ENCODE results near the gene SNX33. TPM values are rescaled to one million over a fixed set of nuclear protein-coding genes. Genes with fewer than 3 reads are reported as not detected.

Gene SNX33
- total RNA-seq, 2 donors from 2014 or later = 18.9 to 23.2 TPM

GRCh38 chr15:75636026-75636425 is 11.7 kb upstream of the SNX33 start:
- 94 to 100% methylated on average over 3 to 6 of the region's 6 CpGs for WGBS, 2 experiments (ENCODE audit: insufficient coverage in 1 of 2, insufficient read length in 1 of 2)
- H3K27ac Mint-ChIP-seq = no peak overlapping the region
- no peaks in the 10 kb centered on the region for H3K9me3 ChIP-seq (ENCODE audit: control insufficient read depth, low read length)

DNA sequence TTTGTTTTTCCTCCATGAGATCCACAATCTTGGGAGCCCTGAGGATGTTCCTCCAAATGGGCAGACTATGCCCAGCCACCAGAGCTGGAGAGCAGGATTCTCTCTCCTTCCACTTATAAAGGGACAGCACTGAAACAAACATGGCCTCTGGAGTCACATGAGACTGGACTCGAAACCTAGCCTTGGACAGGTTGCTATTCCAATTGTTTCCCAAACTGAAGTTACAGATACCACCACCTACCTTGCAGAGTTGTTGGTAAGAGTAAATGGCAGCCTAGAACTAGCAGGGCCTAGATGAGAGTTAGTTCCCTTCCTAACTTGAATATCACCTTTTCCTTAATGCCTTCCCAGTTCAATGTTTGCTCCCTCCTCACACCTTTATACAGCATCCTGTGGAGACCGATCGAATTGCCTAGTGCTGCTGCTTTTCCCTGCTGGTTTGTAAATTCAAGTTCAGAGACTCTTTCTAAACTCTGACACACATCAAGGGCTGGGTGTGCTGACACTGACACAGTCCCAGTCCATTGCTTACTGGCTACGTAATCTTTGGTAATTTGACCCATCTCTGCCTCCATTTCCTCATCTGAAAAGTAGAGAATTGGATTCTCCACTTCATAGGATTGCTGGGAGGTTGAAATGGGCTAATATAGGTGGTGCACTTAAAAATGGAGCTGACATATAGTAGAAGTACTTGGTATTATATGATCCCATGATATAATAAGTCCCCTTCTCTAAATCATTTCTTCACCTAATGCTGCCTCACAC is 10.3 kb upstream of the SNX33 start:
- TF ChIP-seq, protein P1, sequence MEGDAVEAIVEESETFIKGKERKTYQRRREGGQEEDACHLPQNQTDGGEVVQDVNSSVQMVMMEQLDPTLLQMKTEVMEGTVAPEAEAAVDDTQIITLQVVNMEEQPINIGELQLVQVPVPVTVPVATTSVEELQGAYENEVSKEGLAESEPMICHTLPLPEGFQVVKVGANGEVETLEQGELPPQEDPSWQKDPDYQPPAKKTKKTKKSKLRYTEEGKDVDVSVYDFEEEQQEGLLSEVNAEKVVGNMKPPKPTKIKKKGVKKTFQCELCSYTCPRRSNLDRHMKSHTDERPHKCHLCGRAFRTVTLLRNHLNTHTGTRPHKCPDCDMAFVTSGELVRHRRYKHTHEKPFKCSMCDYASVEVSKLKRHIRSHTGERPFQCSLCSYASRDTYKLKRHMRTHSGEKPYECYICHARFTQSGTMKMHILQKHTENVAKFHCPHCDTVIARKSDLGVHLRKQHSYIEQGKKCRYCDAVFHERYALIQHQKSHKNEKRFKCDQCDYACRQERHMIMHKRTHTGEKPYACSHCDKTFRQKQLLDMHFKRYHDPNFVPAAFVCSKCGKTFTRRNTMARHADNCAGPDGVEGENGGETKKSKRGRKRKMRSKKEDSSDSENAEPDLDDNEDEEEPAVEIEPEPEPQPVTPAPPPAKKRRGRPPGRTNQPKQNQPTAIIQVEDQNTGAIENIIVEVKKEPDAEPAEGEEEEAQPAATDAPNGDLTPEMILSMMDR (conservative IDR thresholded peaks at IDR 0.05) = no peak
- no peak overlapping the region for H3K27ac ChIP-seq (ENCODE audit: low read depth, low read length)
- H3K4me3 Mint-ChIP-seq = peak overlapping the region; percentile 14
- H3K36me3 Mint-ChIP-seq (ENCODE audit: low read depth) = no peaks in the 10 kb centered on the region
- peak overlapping the region; percentile 62 for H3K27ac Mint-ChIP-seq
- H3K4me3 ChIP-seq (ENCODE audit: low read length) = peak overlapping the region; percentile 89
- H3K9ac ChIP-seq (ENCODE audit: extremely low read depth, low read length, poor library complexity, severe bottlenecking) = no peak overlapping the region
- peaks cover 22% of the 10 kb centered on the region for H3K4me1 Mint-ChIP-seq
- peak; percentile 48 for DNase-seq
- H3K27me3 ChIP-seq (ENCODE audit: control insufficient read depth, insufficient read depth, low read length, poor library complexity, severe bottlenecking) = no peaks in the 10 kb centered on the region
- peaks cover 5% of the 10 kb centered on the region for H3K4me1 ChIP-seq (ENCODE audit: control insufficient read depth, insufficient read depth, low read length)
- no peaks in the 10 kb centered on the region for H3K36me3 ChIP-seq (ENCODE audit: control insufficient read depth, insufficient read depth, low read length)
- H3K9me3 ChIP-seq (ENCODE audit: control insufficient read depth, low read length) = no peaks in the 10 kb centered on the region
- WGBS, 2 experiments (ENCODE audit: insufficient coverage in 1 of 2, insufficient read length in 1 of 2) = 66 to 85% methylated on average over 4 of the region's 4 CpGs
- H3K9me3 Mint-ChIP-seq = no peaks in the 10 kb centered on the region
- H3K27me3 Mint-ChIP-seq (ENCODE audit: insufficient read depth) = no peaks in the 10 kb centered on the region

More at GRCh38 chr15:75636026-75636425, 11.7 kb upstream of the SNX33 start:
- Histone ChIP-seq H3K36me3 (ENCODE audit: control insufficient read depth, insufficient read depth, low read length) (no peaks in the 10 kb centered on the region), H3K9ac (ENCODE audit: extremely low read depth, low read length, poor library complexity, severe bottlenecking) (no peak overlapping the region), H3K4me1 (ENCODE audit: control insufficient read depth, insufficient read depth, low read length) (peaks cover 5% of the 10 kb centered on the region), H3K27me3 (ENCODE audit: control insufficient read depth, insufficient read depth, low read length, poor library complexity, severe bottlenecking) (no peaks in the 10 kb centered on the region), H3K4me3 (ENCODE audit: low read length) (no peak overlapping the region), H3K27ac (ENCODE audit: low read depth, low read length) (no peak overlapping the region)
- no peaks in the 10 kb centered on the region for H3K36me3 Mint-ChIP-seq (ENCODE audit: low read depth)
- H3K4me3 Mint-ChIP-seq = no peak overlapping the region
- DNase-seq = no peak
- no peaks in the 10 kb centered on the region for H3K9me3 Mint-ChIP-seq
- TF ChIP-seq, protein P1 (conservative IDR thresholded peaks at IDR 0.05) = no peak
- no peaks in the 10 kb centered on the region for H3K27me3 Mint-ChIP-seq (ENCODE audit: insufficient read depth)
- peaks cover 21% of the 10 kb centered on the region for H3K4me1 Mint-ChIP-seq

DNA sequence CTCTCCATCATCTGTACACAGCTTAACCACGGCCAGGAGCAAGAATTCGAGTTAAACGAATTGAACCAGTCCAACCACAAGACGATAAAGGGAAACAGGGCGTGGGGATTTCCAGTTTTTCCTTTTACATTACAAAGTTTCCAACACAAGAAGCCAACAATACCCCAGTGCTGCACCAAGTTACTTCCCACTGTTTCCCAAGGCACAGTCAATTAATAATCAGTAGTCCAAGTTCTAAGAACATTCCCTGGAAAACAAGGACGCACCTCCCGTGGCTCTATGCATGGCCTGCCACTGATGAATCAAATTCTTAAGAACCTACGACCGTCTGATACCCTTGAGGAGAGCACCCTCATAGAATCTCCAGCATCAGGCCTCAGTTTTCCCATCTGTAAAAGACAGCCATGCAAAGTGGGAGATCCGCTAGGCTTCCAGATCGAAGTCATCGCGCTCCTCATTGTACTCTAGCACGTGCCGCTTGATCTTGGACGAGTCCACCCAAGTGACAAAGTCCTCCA is 8.5 kb upstream of the SNX33 start:
- H3K27me3 Mint-ChIP-seq (ENCODE audit: insufficient read depth) = peaks cover under 1% of the 10 kb centered on the region
- peak; percentile 43 for DNase-seq
- TF ChIP-seq, protein P1 (conservative IDR thresholded peaks at IDR 0.05) = no peak
- H3K27me3 ChIP-seq (ENCODE audit: control insufficient read depth, insufficient read depth, low read length, poor library complexity, severe bottlenecking) = no peaks in the 10 kb centered on the region
- no peaks in the 10 kb centered on the region for H3K9me3 ChIP-seq (ENCODE audit: control insufficient read depth, low read length)
- H3K9ac ChIP-seq (ENCODE audit: extremely low read depth, low read length, poor library complexity, severe bottlenecking) = peak overlapping the region; percentile 75
- peaks cover 22% of the 10 kb centered on the region for H3K4me1 Mint-ChIP-seq
- no peaks in the 10 kb centered on the region for H3K36me3 Mint-ChIP-seq (ENCODE audit: low read depth)
- peaks cover 5% of the 10 kb centered on the region for H3K4me1 ChIP-seq (ENCODE audit: control insufficient read depth, insufficient read depth, low read length)
- H3K9me3 Mint-ChIP-seq = no peaks in the 10 kb centered on the region
- peak overlapping the region; percentile 92 for H3K27ac Mint-ChIP-seq
- peak overlapping the region; percentile 93 for H3K4me3 Mint-ChIP-seq
- 2 to 3% methylated on average over 10 to 16 of the region's 16 CpGs for WGBS, 2 experiments (ENCODE audit: insufficient coverage in 1 of 2, insufficient read length in 1 of 2)
- H3K27ac ChIP-seq (ENCODE audit: low read depth, low read length) = peak overlapping the region; percentile 93
- H3K4me3 ChIP-seq (ENCODE audit: low read length) = peak overlapping the region; percentile 89
- H3K36me3 ChIP-seq (ENCODE audit: control insufficient read depth, insufficient read depth, low read length) = no peaks in the 10 kb centered on the region

All from endodermal cell (in vitro differentiated cells).